ENCODE results near the gene FOXP4. TPM values are rescaled to one million over a fixed set of nuclear protein-coding genes. Genes with fewer than 3 reads are reported as not detected.

The FOXP4 gene
- total RNA-seq, 1 experiment from 2014 or later = 26.0 TPM

DNA sequence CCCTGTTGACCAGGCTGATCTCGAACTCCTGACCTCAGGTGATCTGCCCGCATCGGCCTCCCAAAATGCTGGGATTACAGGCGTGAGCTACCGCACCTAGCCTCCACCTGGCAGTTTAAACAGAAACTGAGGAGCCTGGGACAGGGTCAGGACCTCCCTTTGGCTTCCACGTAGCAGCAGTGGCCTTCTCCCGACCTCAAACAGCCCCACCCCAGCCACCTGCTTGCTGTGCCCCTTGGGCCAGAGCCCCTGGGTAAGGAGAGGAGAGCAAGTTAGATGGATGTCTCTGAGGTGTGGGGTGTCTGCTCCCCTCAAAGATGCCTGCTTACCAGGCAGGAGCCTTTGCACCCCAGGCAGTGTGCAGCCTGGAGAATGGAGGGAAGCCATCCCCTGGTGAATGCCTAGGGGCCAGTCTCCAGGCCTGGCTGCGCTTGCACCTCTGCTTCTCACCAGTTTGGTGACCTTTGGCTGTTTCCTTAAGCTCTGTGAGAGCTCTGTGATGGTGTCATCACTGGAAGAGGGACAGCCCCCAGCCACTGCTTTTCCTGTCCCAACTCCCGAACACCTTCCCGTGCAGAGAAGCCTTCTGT lies 50.0 kb downstream of the FOXP4 start:
- no peak for DNase-seq
- H3K36me3 ChIP-seq (ENCODE audit: low read depth) = no peaks in the 10 kb centered on the region
- no peaks in the 10 kb centered on the region for H3K27me3 ChIP-seq (ENCODE audit: insufficient read depth, low read depth)
- H3K4me2 ChIP-seq = no peak overlapping the region
- H3F3A ChIP-seq (ENCODE audit: insufficient read depth, low read depth) = 0 out of 2 replicates have a peak, but pooled peaks cover 3% of the 10 kb centered on the region
- H3K4me3 ChIP-seq = no peak overlapping the region
- ChIA-PET CTCF (no interaction called here), POLR2A (ENCODE audit: unreplicated experiment) (no interaction called here)
- no peaks in the 10 kb centered on the region for H3K9me2 ChIP-seq (ENCODE audit: insufficient read depth)
- no peak overlapping the region for H3K27ac ChIP-seq
- no peaks in the 10 kb centered on the region for H4K20me1 ChIP-seq (ENCODE audit: insufficient read depth)
- H3K4me1 ChIP-seq (replicated peaks; ENCODE audit: insufficient read depth) = no peaks in the 10 kb centered on the region
- intact Hi-C loops (cut with micrococcal nuclease; ENCODE audit: unreplicated experiment) = no loop called here
- no peaks in the 10 kb centered on the region for H3K9me3 ChIP-seq (ENCODE audit: insufficient read depth, low read depth)
- no TSS peak for BruUV-seq (replicated peaks)
- no peak for TF ChIP-seq EZH2 (IDR thresholded peaks at IDR 0.05; ENCODE audit: low read depth)
- TF ChIP-seq CTCF (conservative IDR thresholded peaks at IDR 0.05) = no peak
- no peak overlapping the region for H2AFZ ChIP-seq
- no peaks in the 10 kb centered on the region for H3K79me2 ChIP-seq (ENCODE audit: low read depth)

DNA sequence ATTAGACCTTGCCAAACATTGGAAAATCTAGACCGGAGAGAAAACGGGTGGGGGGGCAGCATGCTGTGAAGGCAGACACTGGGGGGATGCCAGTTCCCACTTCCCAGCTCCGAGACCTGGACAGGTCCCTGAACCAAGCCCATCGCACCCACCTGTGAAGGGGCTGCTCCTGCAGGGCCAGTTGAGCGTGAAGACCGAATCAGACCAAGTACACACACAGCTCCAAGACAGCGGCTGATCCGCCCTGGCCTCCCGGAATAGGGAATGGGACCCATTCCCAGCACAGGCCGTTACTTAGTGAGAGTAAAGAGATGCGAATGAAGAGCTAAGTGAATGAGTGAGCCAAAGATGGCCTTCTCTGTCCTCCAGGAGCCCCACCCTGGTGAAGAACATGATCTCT lies 50.6 kb downstream of the FOXP4 start:
- Histone ChIP-seq H3K36me3 (ENCODE audit: low read depth) (no peaks in the 10 kb centered on the region), H3K4me3 (no peak overlapping the region), H3K9me3 (ENCODE audit: insufficient read depth, low read depth) (no peaks in the 10 kb centered on the region), H3K79me2 (ENCODE audit: low read depth) (no peaks in the 10 kb centered on the region), H3K27ac (no peak overlapping the region), H3K4me1 (replicated peaks; ENCODE audit: insufficient read depth) (no peaks in the 10 kb centered on the region), H4K20me1 (ENCODE audit: insufficient read depth) (no peaks in the 10 kb centered on the region), H3K9me2 (ENCODE audit: insufficient read depth) (no peaks in the 10 kb centered on the region), H2AFZ (no peak overlapping the region), H3K4me2 (no peak overlapping the region), H3F3A (ENCODE audit: insufficient read depth, low read depth) (no peaks in the 10 kb centered on the region; the same call in 1 of the 2 replicates), H3K27me3 (ENCODE audit: insufficient read depth, low read depth) (no peaks in the 10 kb centered on the region)
- DNase-seq = no peak
- intact Hi-C loops (cut with micrococcal nuclease; ENCODE audit: unreplicated experiment) = no loop called here
- ChIA-PET POLR2A (ENCODE audit: unreplicated experiment) (no interaction called here), CTCF (no interaction called here)
- TF ChIP-seq CTCF (conservative IDR thresholded peaks at IDR 0.05) (no peak), EZH2 (IDR thresholded peaks at IDR 0.05; ENCODE audit: low read depth) (no peak)
- BruUV-seq (replicated peaks) = no TSS peak

DNA sequence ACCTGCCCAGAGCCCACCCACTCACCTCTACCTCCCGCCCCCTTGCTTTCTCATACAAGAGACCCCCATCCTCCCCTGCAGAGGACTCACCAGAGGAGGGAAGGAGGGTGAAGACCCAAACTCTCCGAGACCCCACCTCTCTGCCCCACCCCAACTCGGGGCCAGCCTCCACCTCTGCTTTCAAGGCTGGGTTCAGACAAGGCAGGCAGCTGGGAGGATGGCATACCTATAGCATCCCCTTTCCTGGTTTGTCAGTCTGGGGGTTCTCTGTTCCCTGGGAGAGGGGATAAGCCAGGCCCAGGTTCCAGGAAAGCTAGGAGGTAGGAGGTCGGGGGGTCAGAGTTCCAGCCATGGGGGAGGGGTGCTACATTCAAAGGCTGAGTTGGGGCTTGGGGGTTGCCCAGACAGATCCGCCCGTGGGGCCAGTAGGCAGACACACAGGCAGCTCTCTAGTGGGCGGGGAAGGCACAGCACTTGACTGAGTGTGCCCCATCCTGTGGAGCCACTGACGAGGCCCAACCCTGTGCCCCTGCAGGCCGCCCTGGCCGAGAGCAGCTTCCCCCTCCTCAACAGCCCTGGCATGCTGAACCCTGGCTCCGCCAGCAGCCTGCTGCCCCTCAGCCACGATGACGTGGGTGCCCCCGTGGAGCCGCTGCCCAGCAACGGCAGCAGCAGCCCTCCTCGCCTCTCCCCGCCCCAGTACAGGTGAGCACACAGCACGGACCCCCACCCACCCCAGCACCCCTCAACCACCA lies 51.2 kb downstream of the FOXP4 start:
- CTCF ChIA-PET = no interaction called here
- Histone ChIP-seq H3K79me2 (ENCODE audit: low read depth) (no peaks in the 10 kb centered on the region), H3K9me2 (ENCODE audit: insufficient read depth) (no peaks in the 10 kb centered on the region), H3K4me3 (no peak overlapping the region), H3K9me3 (ENCODE audit: insufficient read depth, low read depth) (no peaks in the 10 kb centered on the region), H3K4me2 (no peak overlapping the region), H3F3A (ENCODE audit: insufficient read depth, low read depth) (peaks cover 3% of the 10 kb centered on the region; the same call in 1 of the 2 replicates), H4K20me1 (ENCODE audit: insufficient read depth) (no peaks in the 10 kb centered on the region), H3K36me3 (ENCODE audit: low read depth) (no peaks in the 10 kb centered on the region), H3K4me1 (replicated peaks; ENCODE audit: insufficient read depth) (no peaks in the 10 kb centered on the region), H3K27ac (no peak overlapping the region), H2AFZ (no peak overlapping the region), H3K27me3 (ENCODE audit: insufficient read depth, low read depth) (no peaks in the 10 kb centered on the region)
- no peak for TF ChIP-seq EZH2 (IDR thresholded peaks at IDR 0.05; ENCODE audit: low read depth)
- no peak for TF ChIP-seq CTCF (conservative IDR thresholded peaks at IDR 0.05)
- no peak for DNase-seq
- intact Hi-C loops (cut with micrococcal nuclease; ENCODE audit: unreplicated experiment) = no loop called here
- POLR2A ChIA-PET (ENCODE audit: unreplicated experiment) = no interaction called here
- no TSS peak for BruUV-seq (replicated peaks)
